Nephron (organoid): ENCODE measurements around the gene AGBL2.
"Not testable (repeated sequence)": the region's sequence is repeated elsewhere in the genome, so short reads cannot be mapped to it uniquely, and the experiment has no call there.

Source experiments
- H3K27ac Mint-ChIP-seq, 3 experiments: 2 replicates each; pipeline ENCODE4 v1.8.0; 2020; ENCODE audit warnings: mixed read lengths in 3 of 3, mild to moderate bottlenecking in 2 of 3, moderate library complexity in 1 of 3
- H3K27me3 Mint-ChIP-seq: 2 replicates; pipeline ENCODE4 v1.8.0; 2021; ENCODE audit warnings: low read depth, mild to moderate bottlenecking, moderate library complexity, mixed read lengths
- H3K36me3 Mint-ChIP-seq: 2 replicates; pipeline ENCODE4 v1.8.0; 2020; ENCODE audit warnings: low read depth, mixed read lengths
- H3K4me1 Mint-ChIP-seq: 2 replicates; pipeline ENCODE4 v1.8.0; 2020; ENCODE audit warnings: mixed read lengths
- H3K4me3 Mint-ChIP-seq, 3 experiments: 2 replicates each; pipeline ENCODE4 v1.8.0; 2020; ENCODE audit warnings: mild to moderate bottlenecking in 3 of 3, mixed read lengths in 3 of 3, moderate library complexity in 2 of 3
- H3K9me3 Mint-ChIP-seq: 2 replicates; pipeline ENCODE4 v1.8.0; 2020; ENCODE audit warnings: mixed read lengths
- TF ChIP-seq, protein P1 (sequence below), 3 experiments: fragments of 200-600 bp; sonication (generic); IDR thresholded peaks; one replicate each; pipeline ENCODE4 v1.5.0; 2021; ENCODE audit warnings: antibody characterized with exemption in 3 of 3; ENCODE audit not compliant: unreplicated experiment in 3 of 3

The AGBL2 gene

DNA sequence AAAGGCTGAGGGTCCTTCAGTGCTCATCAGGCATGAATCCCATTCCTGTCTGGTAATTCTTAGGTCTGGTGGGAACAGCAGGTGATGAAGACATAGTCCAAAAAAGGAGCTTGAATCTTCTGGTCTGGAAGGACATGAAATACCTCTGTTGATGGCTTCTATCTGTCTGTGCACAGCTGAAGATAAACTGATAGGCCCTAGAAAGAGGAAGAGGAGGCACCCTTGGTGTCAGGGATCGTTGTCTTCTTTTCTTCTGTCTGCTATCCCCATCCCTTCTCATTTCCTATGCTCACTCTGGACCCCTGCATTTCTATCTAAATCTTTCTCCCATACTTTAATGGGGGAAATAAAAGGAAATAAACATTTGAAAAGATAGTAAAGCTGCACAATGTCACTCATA is 9.4 kb downstream of the AGBL2 start:
- peaks cover 6% of the 10 kb centered on the region for H3K9me3 Mint-ChIP-seq
- no peaks in the 10 kb centered on the region for H3K27me3 Mint-ChIP-seq
- H3K4me3 Mint-ChIP-seq: no peak overlapping the region
- TF ChIP-seq, protein P1, sequence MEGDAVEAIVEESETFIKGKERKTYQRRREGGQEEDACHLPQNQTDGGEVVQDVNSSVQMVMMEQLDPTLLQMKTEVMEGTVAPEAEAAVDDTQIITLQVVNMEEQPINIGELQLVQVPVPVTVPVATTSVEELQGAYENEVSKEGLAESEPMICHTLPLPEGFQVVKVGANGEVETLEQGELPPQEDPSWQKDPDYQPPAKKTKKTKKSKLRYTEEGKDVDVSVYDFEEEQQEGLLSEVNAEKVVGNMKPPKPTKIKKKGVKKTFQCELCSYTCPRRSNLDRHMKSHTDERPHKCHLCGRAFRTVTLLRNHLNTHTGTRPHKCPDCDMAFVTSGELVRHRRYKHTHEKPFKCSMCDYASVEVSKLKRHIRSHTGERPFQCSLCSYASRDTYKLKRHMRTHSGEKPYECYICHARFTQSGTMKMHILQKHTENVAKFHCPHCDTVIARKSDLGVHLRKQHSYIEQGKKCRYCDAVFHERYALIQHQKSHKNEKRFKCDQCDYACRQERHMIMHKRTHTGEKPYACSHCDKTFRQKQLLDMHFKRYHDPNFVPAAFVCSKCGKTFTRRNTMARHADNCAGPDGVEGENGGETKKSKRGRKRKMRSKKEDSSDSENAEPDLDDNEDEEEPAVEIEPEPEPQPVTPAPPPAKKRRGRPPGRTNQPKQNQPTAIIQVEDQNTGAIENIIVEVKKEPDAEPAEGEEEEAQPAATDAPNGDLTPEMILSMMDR (IDR thresholded peaks at IDR 0.05; ENCODE audit: unreplicated experiment in 3 of 3): no peak
- H3K27ac Mint-ChIP-seq: no peak overlapping the region
- no peaks in the 10 kb centered on the region for H3K36me3 Mint-ChIP-seq
- no peaks in the 10 kb centered on the region for H3K4me1 Mint-ChIP-seq

DNA sequence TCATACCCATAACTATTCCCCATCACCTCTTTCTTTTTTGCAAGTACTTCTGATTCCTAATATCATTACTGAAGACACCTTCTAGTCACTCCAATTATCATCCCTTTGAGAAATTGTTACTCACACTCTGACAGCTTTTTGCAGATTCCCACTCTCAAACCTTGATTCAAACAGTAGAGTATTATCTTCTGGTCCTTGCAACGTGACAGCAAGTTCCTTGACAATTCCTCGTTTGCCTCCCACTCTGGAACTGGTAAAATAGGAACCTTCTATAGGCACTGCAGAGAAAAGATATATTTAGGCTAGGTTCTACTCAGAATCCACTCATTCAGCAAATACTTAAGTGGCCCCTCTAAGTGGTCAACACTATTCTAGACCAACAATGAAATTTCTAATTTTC is 23.2 kb downstream of the AGBL2 start:
- TF ChIP-seq, protein P1 (IDR thresholded peaks at IDR 0.05; ENCODE audit: unreplicated experiment in 3 of 3): no peak
- no peaks in the 10 kb centered on the region for H3K9me3 Mint-ChIP-seq
- no peak overlapping the region for H3K27ac Mint-ChIP-seq
- H3K27me3 Mint-ChIP-seq: no peaks in the 10 kb centered on the region
- no peak overlapping the region for H3K4me3 Mint-ChIP-seq
- H3K4me1 Mint-ChIP-seq: no peaks in the 10 kb centered on the region
- no peaks in the 10 kb centered on the region for H3K36me3 Mint-ChIP-seq

GRCh38 chr11:47689480-47689879 is 25.7 kb downstream of the AGBL2 start:
- Mint-ChIP-seq H3K27ac (no peak overlapping the region), H3K27me3 (no peaks in the 10 kb centered on the region), H3K4me1 (no peaks in the 10 kb centered on the region), H3K9me3 (no peaks in the 10 kb centered on the region), H3K4me3 (no peak overlapping the region), H3K36me3 (no peaks in the 10 kb centered on the region)
- TF ChIP-seq, protein P1 (IDR thresholded peaks at IDR 0.05; ENCODE audit: unreplicated experiment in 3 of 3): no peak

DNA sequence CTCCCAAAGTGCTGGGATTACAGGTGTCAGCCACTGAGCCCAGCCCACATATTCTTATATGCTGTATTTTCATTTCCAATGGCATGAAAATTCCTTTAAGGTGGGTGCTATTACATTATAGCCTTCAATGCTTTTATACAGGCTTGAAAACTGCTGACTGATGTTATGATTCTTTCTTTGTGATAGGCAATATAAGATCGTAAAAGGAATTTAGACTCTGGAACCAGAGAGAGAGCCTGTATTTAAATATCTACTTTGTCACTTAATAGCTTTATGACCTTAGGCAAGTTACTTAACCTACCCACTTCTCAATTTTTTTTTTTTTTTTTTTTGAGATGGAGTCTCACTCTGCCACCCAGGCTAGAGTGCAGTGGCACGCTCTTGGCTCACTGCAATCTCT is 26.2 kb downstream of the AGBL2 start:
- Mint-ChIP-seq H3K9me3 (no peaks in the 10 kb centered on the region), H3K36me3 (no peaks in the 10 kb centered on the region), H3K27ac (no peak overlapping the region), H3K27me3 (no peaks in the 10 kb centered on the region), H3K4me3 (no peak overlapping the region), H3K4me1 (no peaks in the 10 kb centered on the region)
- TF ChIP-seq, protein P1 (IDR thresholded peaks at IDR 0.05; ENCODE audit: unreplicated experiment in 3 of 3): no peak

- no peaks in the 10 kb centered on the region for H3K27me3 Mint-ChIP-seq
- no peak overlapping the region for H3K27ac Mint-ChIP-seq
- H3K4me1 Mint-ChIP-seq: no peaks in the 10 kb centered on the region
- H3K9me3 Mint-ChIP-seq: no peaks in the 10 kb centered on the region
- no peak overlapping the region for H3K4me3 Mint-ChIP-seq
- no peaks in the 10 kb centered on the region for H3K36me3 Mint-ChIP-seq
- TF ChIP-seq, protein P1 (IDR thresholded peaks at IDR 0.05; ENCODE audit: unreplicated experiment in 3 of 3): no peak
Observed at GRCh38 chr11:47688111-47688510, 27.1 kb downstream of the AGBL2 start.

DNA sequence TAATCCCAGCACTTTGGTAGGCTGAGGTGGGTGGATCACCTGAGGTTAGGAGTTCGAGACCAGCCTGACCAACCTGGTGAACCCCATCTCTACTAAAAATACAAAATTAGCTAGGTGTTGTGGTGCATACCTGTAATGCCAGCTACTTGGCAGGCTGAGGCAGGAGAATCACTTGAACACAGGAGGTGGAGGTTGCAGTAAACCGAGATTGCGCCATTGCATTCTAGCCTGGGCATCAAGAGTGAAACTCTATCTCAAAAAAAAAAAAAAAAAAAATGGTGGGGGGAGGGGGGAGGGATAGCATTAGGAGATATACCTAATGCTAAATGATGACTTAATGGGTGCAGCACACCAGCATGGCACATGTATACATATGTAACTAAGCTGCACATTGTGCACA is 28.5 kb downstream of the AGBL2 start:
- H3K4me3 Mint-ChIP-seq, H3K27me3 Mint-ChIP-seq, H3K9me3 Mint-ChIP-seq, H3K4me1 Mint-ChIP-seq, H3K36me3 Mint-ChIP-seq, H3K27ac Mint-ChIP-seq: not testable (repeated sequence)
